ENCODE results near the gene ARSB. TPM values are rescaled to one million over a fixed set of nuclear protein-coding genes. Genes with fewer than 3 reads are reported as not detected.

ARSB gene
- total RNA-seq, 2 donors from 2014 or later = 5.0 to 8.2 TPM

DNA sequence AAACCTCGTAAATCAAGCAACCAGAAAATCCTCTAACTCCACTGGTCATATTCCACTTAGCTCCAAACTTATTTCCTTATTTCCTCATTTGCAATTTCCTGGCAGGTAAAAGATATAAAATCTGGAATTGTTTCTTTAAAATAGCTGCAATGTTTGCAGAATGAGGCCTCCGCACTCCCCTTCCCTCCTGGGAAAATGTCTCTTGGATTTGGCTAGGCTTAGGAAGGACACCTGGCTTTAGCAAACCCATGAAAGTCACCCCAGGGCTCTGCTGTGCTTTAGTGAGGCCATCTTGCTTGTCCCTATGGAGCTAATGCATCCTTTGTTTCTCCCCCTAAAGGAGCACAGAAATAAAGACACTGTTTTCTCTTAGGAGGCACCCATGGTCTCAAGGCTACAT is 10.5 kb downstream of the ARSB start:
- Mint-ChIP-seq H3K36me3 (no peaks in the 10 kb centered on the region), H3K9me3 (no peaks in the 10 kb centered on the region), H3K27ac (peak overlapping the region in 1 of 2 donors; percentile 60)
- DNase-seq (ENCODE audit: low spot score in 2 of 2) (no peak), ATAC-seq (no peak)

DNA sequence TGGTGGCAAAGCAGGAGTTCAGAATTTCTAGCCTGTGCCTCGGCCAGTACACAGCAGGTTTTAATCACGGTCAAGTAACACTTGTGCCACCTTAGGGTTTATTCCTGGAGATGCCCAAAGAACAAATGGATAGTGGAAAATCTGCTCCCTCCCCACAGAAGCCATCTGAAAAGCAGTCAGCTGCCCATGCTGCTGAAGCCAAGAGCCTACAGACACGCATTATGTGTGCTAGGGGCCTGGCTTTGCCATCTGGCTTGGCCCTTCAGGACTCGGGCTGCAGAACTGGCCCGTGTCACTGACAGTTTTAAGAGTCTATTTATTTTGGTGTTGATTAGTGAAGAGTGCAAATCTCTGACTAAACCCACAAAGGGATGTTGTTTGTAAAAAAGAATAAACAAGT is 11.1 kb downstream of the ARSB start:
- no peak for ATAC-seq
- no peaks in the 10 kb centered on the region for H3K9me3 Mint-ChIP-seq
- H3K36me3 Mint-ChIP-seq = no peaks in the 10 kb centered on the region
- DNase-seq (ENCODE audit: low spot score in 2 of 2) = no peak
- H3K27ac Mint-ChIP-seq = no peak overlapping the region

DNA sequence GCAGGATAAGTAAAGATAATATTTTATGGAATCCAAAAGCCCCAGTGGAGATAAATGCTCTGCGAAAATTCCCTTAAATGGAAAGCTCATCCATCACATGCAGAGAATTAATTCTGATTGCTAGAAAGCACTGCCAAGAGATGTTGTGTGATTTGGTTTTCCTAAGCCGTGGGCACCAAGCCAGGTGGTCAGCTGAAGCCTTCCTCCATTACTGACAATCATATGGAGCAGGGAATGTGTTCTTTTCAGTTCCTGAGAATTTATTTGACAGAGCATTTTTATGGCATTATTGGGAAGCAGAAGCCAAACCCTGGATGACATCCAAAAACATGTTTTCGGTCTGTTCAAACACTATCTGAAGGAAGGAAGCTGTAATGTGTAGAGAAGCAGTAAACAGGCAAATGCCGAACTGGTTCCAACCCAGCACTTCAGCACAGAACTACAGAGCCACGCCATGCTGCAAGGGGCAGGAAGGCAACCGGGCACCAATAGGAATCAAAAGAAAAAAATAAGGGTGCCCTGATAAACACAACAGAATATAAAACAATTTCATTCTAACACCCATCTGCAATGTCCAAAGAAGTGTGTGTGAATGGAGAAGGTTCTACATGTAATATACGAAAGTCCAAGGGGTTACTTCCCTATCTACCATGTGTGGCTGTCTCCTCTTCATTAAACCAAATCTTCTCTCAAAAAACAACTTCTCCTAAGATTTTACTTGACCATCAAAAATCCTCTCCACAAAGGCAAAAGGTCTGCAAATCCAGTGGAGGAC is 12.3 kb downstream of the ARSB start:
- Mint-ChIP-seq H3K36me3 (no peaks in the 10 kb centered on the region), H3K9me3 (no peaks in the 10 kb centered on the region), H3K27ac (no peak overlapping the region)
- ATAC-seq (no peak), DNase-seq (ENCODE audit: low spot score in 2 of 2) (no peak)

DNA sequence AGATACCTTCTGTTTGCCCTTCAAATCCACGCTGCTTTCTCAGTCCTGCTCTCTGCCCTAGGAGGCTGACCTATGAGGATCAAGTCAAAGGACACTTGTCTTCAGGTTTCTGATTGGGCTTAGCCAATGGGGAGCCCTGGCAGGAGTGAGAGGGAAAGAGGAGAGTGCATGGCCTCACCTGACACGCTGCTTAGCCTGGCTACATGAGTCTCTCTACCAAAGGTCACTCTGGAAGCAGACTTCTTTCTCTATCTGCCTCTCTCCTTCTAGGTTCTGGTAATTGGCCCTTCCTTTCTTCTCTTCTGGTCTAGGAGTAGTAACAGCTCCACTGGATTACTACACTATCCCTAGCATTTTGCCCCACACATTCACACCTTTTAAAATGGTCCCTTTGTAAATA is 13.1 kb downstream of the ARSB start:
- Mint-ChIP-seq H3K9me3 (no peaks in the 10 kb centered on the region), H3K27ac (no peak overlapping the region), H3K36me3 (no peaks in the 10 kb centered on the region)
- DNase-seq (ENCODE audit: low spot score in 2 of 2) (no peak), ATAC-seq (no peak)

DNA sequence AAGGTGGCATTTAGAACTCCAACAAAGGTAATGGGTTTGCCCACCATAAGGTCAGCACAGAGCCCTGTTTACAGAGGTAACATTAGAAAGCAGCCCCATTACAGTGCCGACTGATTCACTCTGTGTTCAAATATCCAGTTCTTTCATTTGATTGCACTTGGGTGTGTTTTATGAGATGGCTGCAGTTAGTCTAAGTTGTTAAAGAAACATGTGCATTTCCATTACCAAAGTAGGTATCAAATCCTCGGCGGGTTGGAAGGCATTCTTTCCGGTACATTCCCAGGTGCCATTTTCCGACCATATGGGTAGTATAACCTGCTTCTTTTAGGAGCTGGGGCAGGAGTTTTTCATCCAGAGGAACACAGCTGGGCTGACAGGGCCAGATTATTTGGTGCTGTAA is 16.3 kb downstream of the ARSB start:
- no peaks in the 10 kb centered on the region for H3K9me3 Mint-ChIP-seq
- ATAC-seq (no peak), DNase-seq (ENCODE audit: low spot score in 2 of 2) (no peak)
- H3K27ac Mint-ChIP-seq = no peak overlapping the region
- peaks cover 0 to 5% of the 10 kb centered on the region in 2 donors for H3K36me3 Mint-ChIP-seq

DNA sequence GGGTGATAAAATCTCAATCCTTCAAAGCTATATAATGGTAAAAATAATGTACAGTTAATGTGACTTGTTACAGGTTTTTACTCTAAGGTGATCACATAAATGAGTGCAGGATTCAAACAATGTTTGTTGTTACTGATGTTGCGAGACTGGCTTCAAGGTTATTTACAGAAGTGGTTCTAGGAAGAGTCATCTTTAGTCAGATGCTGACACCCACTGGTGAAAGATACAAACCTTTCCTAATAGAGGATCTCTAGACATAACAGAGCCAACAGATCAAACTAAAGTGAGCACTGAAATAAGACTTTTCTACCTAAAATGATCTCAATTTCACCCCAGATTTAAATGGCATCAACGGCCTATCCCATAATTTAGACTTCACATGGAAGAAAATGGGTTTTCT is 20.2 kb downstream of the ARSB start:
- H3K9me3 Mint-ChIP-seq = no peaks in the 10 kb centered on the region
- no peak overlapping the region for H3K27ac Mint-ChIP-seq
- H3K36me3 Mint-ChIP-seq = peaks cover 0 to 13% of the 10 kb centered on the region in 2 donors
- DNase-seq (ENCODE audit: low spot score in 2 of 2) (no peak), ATAC-seq (no peak)

DNA sequence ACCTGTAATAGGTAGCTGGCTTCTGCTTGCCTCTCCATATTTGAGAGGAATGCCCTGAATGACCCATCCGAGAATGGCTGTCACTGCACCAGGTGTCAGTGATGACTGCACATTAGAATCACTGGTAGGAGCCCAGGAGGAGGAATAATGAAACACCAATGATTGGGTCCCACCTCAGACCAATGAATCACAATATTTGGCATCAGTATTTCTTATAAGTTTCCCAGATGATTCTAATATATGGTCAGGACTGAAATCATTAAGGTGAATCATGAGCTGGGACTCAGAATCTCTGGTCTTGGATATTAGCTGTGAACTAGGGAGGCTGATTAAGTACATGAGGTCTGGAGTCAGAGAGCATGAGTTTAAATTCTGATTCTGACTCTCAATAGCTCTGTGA is 23.4 kb downstream of the ARSB start:
- no peak overlapping the region for H3K27ac Mint-ChIP-seq
- H3K9me3 Mint-ChIP-seq = no peaks in the 10 kb centered on the region
- no peak for ATAC-seq
- no peak for DNase-seq (ENCODE audit: low spot score in 2 of 2)
- peaks cover 0 to 13% of the 10 kb centered on the region in 2 donors for H3K36me3 Mint-ChIP-seq

DNA sequence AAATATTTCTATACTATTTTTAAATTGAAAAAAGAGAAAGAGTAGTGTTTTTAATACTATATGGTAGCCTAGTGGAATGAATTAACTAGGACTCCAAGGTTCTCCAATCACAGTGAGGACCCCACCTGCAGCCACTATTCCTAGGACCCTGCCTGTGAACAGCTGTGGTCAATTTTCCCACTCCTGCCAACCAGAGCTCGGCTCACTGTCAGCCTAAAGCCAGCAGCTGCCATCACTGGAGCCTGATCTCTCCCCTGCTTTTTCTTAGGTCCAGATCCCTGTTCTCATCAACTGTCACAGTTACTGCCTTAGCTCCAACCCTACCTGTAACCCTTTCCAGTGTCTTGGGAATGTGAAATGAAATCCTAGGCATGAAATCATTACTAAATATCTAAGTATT is 25.3 kb downstream of the ARSB start:
- H3K9me3 Mint-ChIP-seq = no peaks in the 10 kb centered on the region
- DNase-seq (ENCODE audit: low spot score in 2 of 2) (no peak), ATAC-seq (no peak)
- H3K36me3 Mint-ChIP-seq = peaks cover 0 to 19% of the 10 kb centered on the region in 2 donors
- no peak overlapping the region for H3K27ac Mint-ChIP-seq

DNA sequence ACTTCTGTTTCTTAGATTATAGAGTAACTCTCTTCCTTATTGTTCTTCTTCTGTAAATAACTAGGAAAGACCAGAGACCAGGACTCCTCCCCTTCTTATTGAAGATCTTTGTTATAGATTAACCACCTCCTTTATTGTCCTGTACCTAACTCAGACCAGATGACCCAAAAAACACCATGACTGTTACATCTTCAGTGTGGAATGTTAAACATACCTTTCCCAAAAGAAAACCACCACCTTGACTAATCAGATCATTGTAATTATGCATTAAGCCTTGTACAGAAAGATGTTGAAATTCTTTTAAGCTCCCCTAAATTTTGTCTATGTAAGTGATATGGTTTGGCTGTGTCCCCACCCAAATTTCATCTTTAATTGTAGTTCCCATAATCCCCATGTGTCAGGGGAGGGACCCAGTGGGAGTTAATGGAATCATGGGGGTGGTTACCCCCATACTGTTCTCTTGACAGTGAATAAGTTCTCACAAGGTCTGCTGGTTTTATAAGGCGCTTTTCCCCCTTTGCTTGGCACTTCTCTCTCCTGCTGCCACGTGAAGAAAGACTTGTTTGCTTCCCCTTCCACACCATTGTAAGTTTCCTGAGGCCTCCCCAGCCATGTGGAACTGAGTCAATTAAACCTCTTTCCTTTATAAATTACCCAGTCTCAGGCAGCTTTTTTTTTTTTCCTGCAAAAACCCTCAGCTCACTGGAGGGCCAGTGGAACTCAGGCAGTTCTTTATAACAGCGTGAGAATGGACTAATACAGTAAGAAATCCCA is 26.3 kb downstream of the ARSB start:
- ATAC-seq (no peak), DNase-seq (ENCODE audit: low spot score in 2 of 2) (no peak)
- Mint-ChIP-seq H3K9me3 (no peaks in the 10 kb centered on the region), H3K27ac (no peak overlapping the region), H3K36me3 (peaks cover 0 to 13% of the 10 kb centered on the region in 2 donors)

DNA sequence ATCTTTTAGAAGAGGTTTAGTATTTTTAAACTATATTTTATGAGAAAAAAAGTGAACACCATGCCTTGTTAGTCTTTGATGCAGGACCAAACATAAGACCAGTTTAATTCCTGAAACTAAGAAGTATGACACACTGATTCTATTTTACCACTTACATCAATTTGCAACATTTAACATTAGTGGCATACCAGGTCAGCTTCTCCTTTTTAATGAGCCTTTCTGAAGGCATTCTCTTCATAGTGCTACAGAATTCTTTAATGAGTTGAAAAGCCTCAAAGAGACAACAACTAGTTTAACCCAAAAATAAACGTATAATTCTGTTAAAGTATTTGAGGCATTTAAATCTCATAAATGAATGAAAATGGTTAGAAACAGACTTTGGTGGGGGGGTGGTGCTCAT is 28.2 kb downstream of the ARSB start:
- DNase-seq (ENCODE audit: low spot score in 2 of 2) (no peak), ATAC-seq (no peak)
- peaks cover 0 to 9% of the 10 kb centered on the region in 2 donors for H3K36me3 Mint-ChIP-seq
- no peaks in the 10 kb centered on the region for H3K9me3 Mint-ChIP-seq
- no peak overlapping the region for H3K27ac Mint-ChIP-seq

DNA sequence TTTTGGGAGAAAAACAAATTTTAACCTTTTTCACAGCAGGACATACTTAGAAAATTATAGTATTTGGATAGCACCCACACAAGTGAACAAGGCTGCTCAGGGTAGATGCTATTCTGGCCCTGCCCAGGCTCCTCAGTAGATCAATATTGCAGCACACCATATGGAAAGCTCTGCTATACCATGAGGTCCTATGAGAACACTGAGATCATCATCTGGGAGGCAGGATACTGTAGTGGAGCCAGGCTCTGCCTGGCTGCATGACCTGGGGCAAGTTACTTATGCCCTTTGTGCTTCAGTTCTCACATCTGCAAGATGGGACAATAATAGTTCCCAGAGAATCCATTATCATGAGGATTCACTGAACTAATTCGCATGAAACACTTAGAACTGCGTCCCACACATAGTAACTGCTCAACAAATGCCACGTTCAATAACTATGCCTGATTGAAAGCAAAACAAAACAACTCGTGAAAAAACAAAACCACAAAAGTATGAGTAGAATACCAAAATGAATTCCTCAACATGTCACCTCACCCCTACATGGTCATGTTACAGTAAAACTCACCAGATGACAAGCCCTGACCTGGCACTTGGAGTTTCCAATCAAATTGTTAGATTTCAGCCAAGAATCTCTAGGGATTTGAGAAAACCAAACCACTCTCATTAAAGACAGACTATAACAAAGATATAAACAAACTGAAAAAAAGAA is 31.9 kb downstream of the ARSB start:
- DNase-seq (ENCODE audit: low spot score in 2 of 2) (no peak), ATAC-seq (peak in 1 of 2 donors; percentile 79)
- Mint-ChIP-seq H3K27ac (peak overlapping the region in 1 of 2 donors; percentile 57), H3K36me3 (peaks cover 0 to 5% of the 10 kb centered on the region in 2 donors), H3K9me3 (no peaks in the 10 kb centered on the region)

DNA sequence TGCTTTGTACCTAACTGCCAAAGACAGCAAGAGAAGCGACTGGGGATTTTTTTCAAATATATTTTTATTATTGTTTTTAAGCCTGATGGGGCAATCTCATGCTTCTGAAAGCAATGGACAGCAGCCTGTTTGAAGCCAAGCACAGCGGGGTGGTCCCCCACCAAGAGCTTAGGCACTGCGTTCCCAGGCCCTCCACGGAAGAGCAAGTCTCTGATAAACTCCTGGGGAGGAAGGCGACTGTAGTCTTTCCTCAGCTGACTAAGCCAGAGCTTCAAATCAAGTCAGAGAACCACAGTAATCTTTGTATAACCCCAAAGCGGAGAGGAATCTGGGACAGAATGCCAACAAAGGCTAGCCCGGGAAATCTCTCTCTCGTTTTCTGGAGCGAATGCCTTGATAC is 54.4 kb downstream of the ARSB start:
- ATAC-seq = no peak
- no peak for DNase-seq (ENCODE audit: low spot score in 2 of 2)
- no peaks in the 10 kb centered on the region for H3K36me3 Mint-ChIP-seq
- no peak overlapping the region for H3K27ac Mint-ChIP-seq
- H3K9me3 Mint-ChIP-seq = no peaks in the 10 kb centered on the region

DNA sequence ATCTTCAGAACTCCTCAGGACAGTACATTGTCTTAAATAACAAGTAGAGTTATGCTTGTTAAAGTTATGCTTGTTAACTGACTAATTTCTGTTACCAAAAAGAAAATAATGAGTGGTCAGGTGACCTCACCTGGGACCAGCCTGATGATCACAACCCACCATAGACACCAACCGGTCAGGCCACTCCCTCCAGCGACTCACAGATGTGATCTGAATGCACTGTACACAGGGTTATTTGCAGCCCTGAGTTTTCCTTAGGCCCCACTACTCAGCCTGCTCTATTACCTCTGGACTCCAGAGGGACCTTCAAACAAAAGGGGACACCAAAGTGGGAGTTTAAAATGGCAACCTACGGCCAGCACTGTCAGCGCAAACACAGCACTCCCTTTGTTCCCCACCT is 55.3 kb downstream of the ARSB start:
- DNase-seq (ENCODE audit: low spot score in 2 of 2) (no peak), ATAC-seq (peak in 1 of 2 donors; percentile 63)
- H3K9me3 Mint-ChIP-seq = no peaks in the 10 kb centered on the region
- no peaks in the 10 kb centered on the region for H3K36me3 Mint-ChIP-seq
- H3K27ac Mint-ChIP-seq = no peak overlapping the region

DNA sequence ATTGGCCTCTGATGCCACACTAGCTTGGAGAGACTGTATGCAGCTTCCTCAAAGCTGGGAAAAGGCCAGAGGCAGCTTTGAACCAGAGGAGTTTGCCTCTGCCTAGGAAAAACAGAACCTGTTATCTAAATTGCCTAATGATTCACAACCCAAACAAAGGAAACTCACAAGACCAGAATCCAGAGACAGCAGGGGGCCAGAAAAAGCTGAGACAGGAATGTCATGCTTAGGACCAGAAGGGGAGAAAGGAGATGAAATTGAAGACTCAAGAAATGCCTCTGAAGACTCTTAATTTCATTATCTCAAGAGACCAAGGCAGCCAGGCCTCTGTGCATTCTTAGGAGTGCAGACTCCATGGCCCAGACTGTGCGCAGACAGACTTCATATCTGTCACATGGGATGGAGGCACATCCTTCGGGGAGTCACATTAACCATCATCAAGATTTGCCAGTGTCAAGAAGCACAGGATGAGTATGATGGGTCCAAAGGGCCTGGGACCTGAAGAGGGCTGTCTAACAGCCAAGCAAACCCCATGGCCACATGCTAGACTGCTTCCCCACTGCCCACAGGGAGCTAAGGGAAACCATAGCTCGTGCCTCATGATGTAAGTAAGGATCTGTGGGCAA is 57.3 kb downstream of the ARSB start:
- Mint-ChIP-seq H3K9me3 (no peaks in the 10 kb centered on the region), H3K27ac (peak overlapping the region in 1 of 2 donors; percentile 77), H3K36me3 (no peaks in the 10 kb centered on the region)
- ATAC-seq = no peak
- DNase-seq (ENCODE audit: low spot score in 2 of 2) = no peak

DNA sequence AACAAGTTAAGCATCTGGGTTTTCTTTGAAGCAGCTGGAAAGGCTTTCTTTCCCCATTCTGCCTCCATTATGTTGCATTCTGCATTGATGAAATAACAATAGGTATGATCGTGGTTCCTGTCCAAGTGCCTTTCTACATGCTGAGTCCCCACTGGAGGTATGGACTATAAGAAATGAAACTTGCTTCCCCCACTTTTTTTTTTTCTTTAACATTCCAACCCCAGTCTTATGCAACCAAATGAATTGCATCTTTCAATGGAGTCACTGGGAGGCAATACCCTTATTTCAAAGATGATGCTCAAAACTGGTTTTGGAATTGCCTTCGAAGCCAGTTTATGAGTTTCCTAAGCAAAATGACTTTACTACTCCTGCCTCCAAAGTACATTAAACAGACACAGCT is 58.9 kb downstream of the ARSB start:
- no peak for ATAC-seq
- Mint-ChIP-seq H3K36me3 (no peaks in the 10 kb centered on the region), H3K27ac (no peak overlapping the region), H3K9me3 (no peaks in the 10 kb centered on the region)
- DNase-seq (ENCODE audit: low spot score in 2 of 2) = no peak

DNA sequence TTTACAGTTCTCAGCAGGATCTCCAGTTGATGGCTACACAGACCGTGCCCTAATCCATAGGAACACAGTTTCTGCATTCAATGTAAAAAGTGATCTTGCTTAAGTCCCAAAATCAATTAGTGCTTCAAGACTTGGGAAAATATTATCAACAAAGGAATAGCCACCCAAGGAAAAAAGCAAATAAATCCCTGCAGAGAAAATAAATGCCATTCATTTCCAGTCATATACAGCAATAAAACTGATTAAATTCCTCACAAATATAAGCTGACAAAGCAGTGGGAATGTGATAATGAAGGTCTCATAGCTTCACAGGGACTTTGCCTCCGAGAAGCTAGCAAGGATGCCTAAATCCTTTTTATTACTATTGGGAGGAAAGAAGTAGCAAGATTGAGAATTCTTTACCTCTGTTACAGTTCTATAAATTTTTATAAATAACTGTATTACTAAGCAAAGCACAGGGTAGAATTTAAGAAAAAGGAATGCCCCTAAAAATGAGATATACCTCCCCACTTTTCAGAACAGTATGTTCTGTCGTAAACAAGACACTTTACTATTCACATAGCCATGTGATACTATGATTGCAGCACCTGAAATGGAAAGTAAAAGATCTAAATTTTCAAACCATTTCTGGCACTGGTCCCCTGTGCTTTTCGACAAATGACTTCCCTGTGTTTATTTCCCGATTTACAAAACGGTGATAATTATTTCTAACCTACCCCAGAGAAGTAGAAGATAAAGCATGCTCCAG is 59.8 kb downstream of the ARSB start:
- Mint-ChIP-seq H3K9me3 (no peaks in the 10 kb centered on the region), H3K27ac (no peak overlapping the region), H3K36me3 (no peaks in the 10 kb centered on the region)
- no peak for ATAC-seq
- no peak for DNase-seq (ENCODE audit: low spot score in 2 of 2)
